Keratinocyte (primary cell): ENCODE results near the gene LYZL4.

Experiments used
- CTCF ChIP-seq, 3 experiments: IDR thresholded peaks in 1 of 3; conservative IDR thresholded peaks in 1 of 3; optimal IDR thresholded peaks in 1 of 3; 2 replicates in 2 of 3; 3 replicates in 1 of 3; pipeline versions ENCODE3 to v1.5.1; 2011; ENCODE audit warnings: low read length in 3 of 3, mild to moderate bottlenecking in 3 of 3, moderate library complexity in 2 of 3, control low read depth in 1 of 3, inconsistent platforms in 1 of 3; ENCODE audit not compliant: insufficient read depth in 2 of 3; ENCODE audit errors: extremely low read depth in 1 of 3
- EZH2 ChIP-seq: IDR thresholded peaks from one replicate; pipeline ENCODE4 v1.6.1; 2012; ENCODE audit warnings: inconsistent platforms, mild to moderate bottlenecking, low read length, moderate library complexity

GRCh38 chr3:42357335-42357734 lies 53.1 kb downstream of the LYZL4 start:
- TF ChIP-seq CTCF (optimal IDR thresholded peaks at IDR 0.05 in 1 of 3, IDR thresholded peaks at IDR 0.05 in 1 of 3, conservative IDR thresholded peaks at IDR 0.05 in 1 of 3; ENCODE audit: extremely low read depth in 1 of 3, insufficient read depth in 2 of 3, low read length in 3 of 3) (no peak), EZH2 (no peak)
